HL-60 (cell line): ENCODE measurements around the gene WDR35.

ENCODE experiments used
- DNase-seq, 2 experiments: peaks; one replicate each; pipeline ENCODE4 v3.0.0-alpha.2; 2010 to 2020; ENCODE audit warnings: low read depth in 1 of 2, low spot score in 1 of 2
- H3K27ac ChIP-seq: fragments of 250-450 bp; sonication (Bioruptor Pico); replicated peaks from 2 replicates; pipeline ENCODE4 v1.5.1; 2020; ENCODE audit warnings: mild to moderate bottlenecking, moderate library complexity
- H3K27me3 ChIP-seq: fragments of 250-450 bp; sonication (Bioruptor Pico); 2 replicates; pipeline ENCODE4 v1.5.1; 2021; ENCODE audit warnings: mild to moderate bottlenecking, moderate library complexity; ENCODE audit not compliant: insufficient read depth, poor library complexity, severe bottlenecking
- H3K4me3 ChIP-seq: replicated peaks from 2 replicates; pipeline ENCODE4 v1.5.1; 2011; ENCODE audit warnings: mild to moderate bottlenecking, control low read depth, low read length; ENCODE audit not compliant: insufficient read depth
- CTCF ChIP-seq: IDR thresholded peaks from one replicate; pipeline ENCODE4 v1.5.1; 2011; ENCODE audit warnings: low read length, control low read depth, inconsistent platforms; ENCODE audit not compliant: insufficient read depth
- GABPA ChIP-seq: IDR thresholded peaks from 2 replicates; pipeline ENCODE4 v1.6.1; 2012; ENCODE audit warnings: low read depth
- POLR2AphosphoS5 ChIP-seq: IDR thresholded peaks from 2 replicates; pipeline ENCODE4 v1.6.1; 2012; ENCODE audit warnings: low read depth
- REST ChIP-seq: IDR thresholded peaks from 2 replicates; pipeline ENCODE4 v1.6.1; 2012; ENCODE audit warnings: low read depth; ENCODE audit not compliant: insufficient replicate concordance
- SPI1 ChIP-seq: IDR thresholded peaks from 2 replicates; pipeline ENCODE4 v1.6.1; 2012; ENCODE audit warnings: low read depth, mild to moderate bottlenecking, borderline replicate concordance

WDR35 gene

GRCh38 chr2:19901442-19902215 lies 88.3 kb downstream of the WDR35 start, which contains the start of gene TTC32:
TTC32 (minus strand) TSS chr2:19901983; CDS start chr2:19901854, 129 bp downstream.
- Histone ChIP-seq H3K27me3 (no peaks in the 10 kb centered on the region), H3K27ac (peak within 1 kb of the TSS; percentile 99), H3K4me3 (peak within 1 kb of the TSS; percentile 83)
- TF ChIP-seq POLR2AphosphoS5: peak; percentile 91
- TF ChIP-seq SPI1: peak; percentile 88
- TF ChIP-seq CTCF: no peak
- no peak for TF ChIP-seq GABPA
- peak; percentile 17 for TF ChIP-seq REST
- peak; percentile 87 to 96 for DNase-seq

- Histone ChIP-seq H3K27ac (peak overlapping the region; percentile 99), H3K4me3 (peak overlapping the region; percentile 83), H3K27me3 (no peaks in the 10 kb centered on the region)
- TF ChIP-seq SPI1: no peak
- TF ChIP-seq CTCF: no peak
- TF ChIP-seq POLR2AphosphoS5: no peak
- no peak for TF ChIP-seq GABPA
- TF ChIP-seq REST: no peak
- DNase-seq: peak in 1 of 2 experiments; percentile 5
Observed at GRCh38 chr2:19900931-19901441, 88.9 kb downstream of the WDR35 start.

GRCh38 chr2:19899985-19900930 lies 89.6 kb downstream of the WDR35 start:
- peak overlapping the region; percentile 83 for H3K4me3 ChIP-seq
- no peak for DNase-seq
- peak overlapping the region; percentile 99 for H3K27ac ChIP-seq

More at GRCh38 chr2:19899985-19900930, 89.6 kb downstream of the WDR35 start:
- TF ChIP-seq POLR2AphosphoS5 (no peak), GABPA (no peak), REST (no peak), CTCF (no peak), SPI1 (no peak)
- H3K27me3 ChIP-seq: no peaks in the 10 kb centered on the region
